ENCODE measurements around the gene MON1B.
"Not testable (repeated sequence)": the region's sequence is repeated elsewhere in the genome, so short reads cannot be mapped to it uniquely, and the experiment has no call there.

Gene MON1B

DNA sequence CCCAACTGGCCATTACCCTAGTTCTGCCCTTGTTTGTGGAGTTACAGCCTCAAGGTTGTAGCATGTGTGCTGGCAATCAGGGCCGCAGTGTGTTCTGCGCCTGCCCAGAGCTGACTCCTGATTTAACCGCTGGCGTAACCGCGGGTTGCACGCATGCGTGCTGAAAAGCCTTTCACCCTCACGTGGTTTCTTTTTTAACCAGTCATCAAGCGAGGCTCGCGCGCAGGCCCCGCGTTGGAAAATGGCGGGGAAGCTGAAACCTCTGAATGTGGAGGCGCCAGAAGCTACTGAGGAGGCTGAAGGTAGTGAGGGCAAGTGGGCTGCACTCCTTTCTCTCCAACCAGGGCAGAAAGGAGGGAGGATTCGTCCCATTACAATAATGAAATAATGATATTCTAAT is 8.2 kb downstream of the MON1B start, which contains the start of gene SYCE1L:
TSS of gene SYCE1L (plus strand) at position 198 of the 400 bp plus-strand sequence. CDS start at position 242, 44 bp downstream.
- DNase-seq: no peak

DNA sequence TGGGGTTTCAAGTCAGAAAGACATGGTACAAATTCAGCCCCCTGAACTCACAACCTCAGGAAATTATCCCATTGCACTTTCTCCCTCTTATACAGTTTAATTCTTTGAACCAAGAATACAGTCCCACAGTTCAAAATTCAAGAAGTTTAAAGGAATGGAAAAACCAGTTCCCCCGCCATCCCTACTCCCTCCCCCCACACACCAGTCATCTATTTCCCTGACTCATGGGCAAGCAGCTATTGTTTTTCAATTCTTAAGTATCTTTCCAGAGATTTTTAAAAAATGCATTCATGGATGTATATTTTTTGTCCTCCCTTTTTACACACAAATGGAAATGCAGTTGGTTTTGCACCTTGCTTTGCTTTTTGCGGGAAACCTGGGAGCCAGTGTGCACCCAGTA is 15.5 kb downstream of the MON1B start:
- no peak for DNase-seq

DNA sequence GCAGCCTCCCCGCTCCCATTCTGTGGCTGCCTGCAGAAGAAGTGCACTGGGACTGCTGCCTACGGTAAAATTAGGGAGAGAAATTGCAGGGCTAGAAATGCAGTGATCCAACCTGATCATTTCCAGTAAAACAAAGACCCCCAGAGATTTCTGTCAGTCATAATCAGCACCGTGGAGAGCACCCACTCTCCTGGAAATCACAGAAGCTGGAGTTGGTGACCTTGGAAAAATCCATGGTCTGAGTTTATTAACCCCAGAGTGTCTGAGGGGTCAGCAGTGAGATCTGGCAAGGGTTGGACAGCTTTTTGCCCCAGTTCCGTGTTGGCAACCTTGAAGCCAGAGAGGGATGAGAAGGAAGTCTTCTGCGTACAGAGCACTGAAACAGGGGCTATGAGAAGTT is 16.0 kb downstream of the MON1B start:
- DNase-seq: no peak

DNA sequence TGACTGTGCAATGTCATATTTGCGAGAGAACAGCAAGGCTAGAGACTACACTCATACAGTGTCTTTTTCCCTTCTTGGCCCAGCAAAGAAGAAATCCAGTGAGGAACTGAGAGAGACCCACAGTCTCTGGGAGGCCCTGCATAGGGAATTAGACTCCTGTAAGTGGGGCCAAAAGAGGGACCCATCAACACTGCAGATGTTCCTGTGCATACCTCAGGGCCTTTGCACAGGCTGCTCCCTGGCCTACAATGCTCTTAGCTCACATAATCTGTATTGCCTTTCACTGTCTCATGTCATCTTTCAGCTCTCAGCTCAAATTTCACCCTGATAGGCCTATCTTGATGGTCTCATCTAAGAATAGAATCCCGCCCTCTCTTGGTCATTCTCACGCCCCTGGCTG is 17.4 kb downstream of the MON1B start:
- DNase-seq: no peak

DNA sequence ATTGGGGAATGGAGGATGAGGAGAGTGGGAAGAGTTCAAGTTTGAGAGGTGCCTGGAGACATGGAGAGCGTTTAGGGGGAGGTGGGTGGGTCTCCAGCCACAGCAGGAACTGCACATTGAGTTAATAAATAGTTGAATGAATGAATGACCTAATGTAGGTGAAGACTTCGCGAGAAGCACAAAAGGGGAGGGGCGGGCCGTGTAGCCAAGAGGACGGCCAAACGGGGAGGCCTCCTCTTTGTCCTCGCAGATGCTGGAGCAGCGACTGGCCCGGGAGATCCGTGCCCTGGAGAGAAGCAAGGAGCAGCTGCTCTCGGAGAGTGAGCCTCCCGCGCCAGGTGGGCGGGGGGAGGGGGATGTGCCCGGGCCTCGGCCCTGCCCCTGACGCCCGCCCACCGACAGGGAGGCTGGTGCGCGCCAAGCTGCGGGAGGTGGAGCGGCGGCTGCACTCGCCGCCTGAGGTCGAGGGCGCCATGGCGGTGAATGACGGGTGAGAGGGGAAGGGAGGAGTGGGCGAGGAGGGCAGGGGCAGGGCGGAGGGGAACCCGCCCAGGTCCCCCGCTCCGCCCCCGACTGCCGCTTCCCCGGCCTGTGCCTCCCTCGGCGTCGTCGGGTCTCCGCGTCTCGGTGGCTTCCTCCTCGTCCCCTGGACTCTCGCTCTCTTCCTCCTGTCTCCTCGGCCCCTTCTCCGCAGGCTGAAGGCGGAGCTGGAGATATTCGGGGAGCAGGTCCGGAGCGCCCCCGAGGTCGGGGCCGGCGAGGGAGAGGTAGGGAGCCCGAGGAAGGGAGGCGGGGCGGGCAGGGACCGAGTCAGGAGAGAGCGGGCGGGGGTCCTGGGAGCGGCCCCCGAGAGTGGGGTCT is 21.1 kb downstream of the MON1B start:
- peak; percentile 94 for DNase-seq

DNA sequence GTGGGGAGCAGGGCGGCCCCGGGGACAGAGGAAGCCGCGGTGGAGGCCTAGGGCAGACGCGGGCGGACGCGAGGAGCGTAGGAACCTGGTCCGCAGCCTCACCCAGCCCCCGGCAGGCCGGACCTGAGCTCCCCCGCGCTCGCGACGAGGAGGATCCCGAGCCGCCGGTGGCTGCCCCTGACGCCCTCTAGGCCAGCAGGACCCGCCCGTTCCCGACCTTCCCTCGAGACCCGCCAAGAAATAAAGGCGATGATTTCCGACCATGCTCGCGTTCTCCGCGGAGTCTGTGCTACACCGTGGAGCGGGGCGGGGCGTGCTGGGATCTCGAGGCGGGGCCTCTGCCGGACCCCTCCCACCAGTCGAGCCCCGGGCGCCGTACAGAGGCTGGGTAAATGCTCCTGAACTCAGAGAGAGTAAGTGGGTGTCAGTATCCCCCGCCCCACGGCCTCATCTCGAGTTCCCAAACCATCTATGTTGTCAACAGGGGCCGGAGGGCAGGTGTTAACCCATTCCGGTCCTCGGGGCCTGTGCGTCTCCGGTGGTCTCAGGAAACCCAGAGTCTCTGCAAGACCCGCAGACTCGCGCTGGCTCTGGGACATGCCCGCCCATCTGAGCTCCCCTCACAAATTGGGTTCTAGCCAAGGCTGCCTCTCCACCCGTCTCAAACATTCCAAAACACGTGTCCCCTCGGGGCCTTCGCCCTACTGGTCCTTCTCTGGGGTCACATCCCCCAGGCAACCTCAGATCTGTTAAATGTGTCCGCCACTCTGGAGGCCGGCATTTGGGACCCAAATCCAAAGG is 22.0 kb downstream of the MON1B start:
- peak; percentile 79 for DNase-seq

DNA sequence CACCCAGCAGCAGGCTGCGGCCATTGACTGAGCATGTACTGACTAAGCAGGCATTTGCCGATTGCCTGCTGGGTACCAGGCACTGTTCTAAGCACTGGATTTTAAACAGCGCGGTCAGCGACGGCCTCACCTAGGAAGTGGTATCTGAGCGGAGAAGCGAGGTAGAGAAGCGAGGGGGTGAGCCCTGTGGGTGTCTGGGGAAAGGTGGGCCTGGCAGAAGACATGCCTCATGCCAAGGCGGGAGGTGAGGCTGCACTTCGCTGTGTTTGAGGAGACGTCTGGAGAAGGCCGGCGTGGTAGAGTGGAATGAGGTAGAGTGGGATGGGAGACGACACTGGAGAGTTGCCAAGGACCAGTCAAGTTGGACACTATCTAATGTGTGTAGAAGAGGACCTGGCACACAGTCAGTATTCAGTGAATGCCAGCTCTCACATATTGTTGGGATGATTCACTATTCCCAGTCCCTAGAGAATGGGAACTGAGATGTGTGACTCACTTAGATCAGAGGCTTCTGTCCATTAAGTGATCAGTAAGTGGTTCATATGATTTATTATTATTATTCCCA is 22.6 kb downstream of the MON1B start:
- peak; percentile 22 for DNase-seq

DNA sequence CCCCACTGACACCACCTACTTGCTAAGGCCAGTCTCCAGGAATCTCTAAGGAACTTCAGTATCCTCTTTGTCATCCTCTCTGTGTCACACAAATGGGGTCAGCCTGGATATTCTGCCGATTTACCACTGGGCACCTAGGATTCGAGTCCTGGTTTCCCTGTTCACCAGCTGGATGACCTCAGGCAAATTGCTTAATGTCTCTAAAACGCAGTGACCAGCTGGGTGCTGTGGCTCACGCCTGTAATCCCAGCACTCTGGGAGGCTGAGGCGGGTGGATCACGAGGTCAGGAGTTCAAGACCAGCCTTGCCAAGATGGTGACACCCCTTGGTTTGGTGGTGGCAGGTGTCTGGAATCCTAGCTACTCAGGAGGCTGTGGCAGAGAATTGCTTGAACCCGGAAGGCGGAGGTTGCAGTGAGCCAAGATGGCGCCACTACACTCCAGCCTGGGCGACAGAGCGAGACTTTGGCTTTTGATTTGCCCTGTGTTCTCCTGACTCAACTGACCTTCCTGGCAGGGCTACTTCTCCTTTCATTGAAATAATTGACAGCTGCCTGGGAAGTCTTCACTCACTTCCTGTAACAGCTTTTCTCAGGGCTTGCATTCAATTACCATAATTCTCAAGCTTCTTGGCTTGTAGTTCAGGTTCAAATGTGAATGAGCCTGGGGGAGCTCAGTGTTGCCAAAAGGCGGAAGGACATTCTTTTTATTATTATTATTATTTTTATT is 23.6 kb downstream of the MON1B start:
- DNase-seq: no peak

DNA sequence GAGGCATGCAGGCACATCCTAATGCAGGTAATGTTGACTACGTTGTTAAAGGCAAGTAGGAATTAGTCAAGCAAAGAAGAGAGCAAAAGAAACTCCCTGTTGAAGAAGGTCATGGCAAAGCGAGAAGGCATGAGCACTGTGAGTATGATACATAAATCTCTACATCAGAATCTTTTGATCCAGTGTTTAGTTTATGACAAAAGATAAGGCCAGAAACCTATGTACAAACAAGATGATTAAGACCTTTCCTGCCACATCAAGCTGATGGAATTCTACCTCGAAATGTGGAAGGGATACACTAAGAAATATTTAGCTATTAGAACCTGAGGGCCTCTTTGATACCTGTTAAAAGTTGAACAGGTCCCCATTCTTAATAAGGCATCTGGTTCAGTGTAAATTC is 28.4 kb downstream of the MON1B start:
- DNase-seq: no peak

DNA sequence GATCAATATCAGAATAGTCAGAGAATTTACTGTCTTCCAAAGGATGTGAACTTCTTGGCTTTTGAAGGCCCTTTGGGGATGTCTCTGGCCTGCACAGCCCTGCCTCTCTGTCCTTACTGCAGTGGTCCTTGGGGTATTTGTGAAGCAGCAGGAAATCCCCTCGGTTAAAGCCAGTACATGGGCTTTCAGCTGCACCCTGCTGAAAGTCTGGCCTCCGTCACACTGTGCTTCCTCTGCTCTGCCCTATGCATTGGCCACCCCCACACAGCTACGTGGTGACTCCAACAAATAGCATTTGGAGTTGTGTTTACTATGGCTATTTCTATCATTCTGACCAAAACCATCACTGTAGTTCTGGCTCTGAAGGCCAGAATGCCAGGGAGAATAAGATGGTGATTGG is 29.4 kb downstream of the MON1B start:
- no peak for DNase-seq

DNA sequence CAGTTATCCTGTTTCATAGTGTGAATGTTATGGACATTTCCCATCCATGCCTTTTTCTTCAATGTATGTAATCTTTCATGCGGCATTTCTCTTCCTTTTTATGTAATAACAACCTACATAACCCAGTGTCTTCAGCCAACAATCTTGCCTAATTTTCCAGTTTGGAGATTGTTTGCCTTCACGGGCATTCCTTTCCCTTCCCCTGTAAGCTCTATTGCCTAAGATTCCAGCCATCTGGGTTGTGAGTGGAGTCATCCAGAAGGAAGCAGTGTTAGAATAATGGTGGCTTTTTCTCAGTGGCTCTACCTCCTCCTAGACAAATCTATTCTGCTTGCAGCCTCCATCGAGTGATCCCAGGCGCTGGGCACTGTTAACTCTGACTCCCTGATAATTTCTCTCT is 30.5 kb downstream of the MON1B start:
- DNase-seq: no peak

DNA sequence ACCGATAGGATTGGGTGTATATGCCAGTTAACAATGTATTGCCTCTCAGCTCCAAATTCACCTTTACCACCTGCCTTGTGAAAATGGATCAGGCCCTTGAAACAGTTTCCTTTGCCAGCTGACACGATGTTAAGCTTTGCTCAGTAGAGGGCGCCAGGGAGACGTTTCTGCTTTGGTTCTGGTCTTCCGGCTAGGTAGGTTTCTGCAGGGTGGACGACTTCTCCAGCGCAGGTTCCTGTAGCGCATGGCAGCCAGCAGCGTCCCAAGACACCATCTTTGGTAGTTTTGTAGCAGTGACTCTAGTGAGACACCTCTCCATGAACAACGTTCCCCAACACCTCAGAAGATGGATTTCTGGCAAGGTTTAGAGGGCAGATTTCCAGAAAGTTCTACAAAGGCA is 32.2 kb downstream of the MON1B start:
- DNase-seq: peak; percentile 42

DNA sequence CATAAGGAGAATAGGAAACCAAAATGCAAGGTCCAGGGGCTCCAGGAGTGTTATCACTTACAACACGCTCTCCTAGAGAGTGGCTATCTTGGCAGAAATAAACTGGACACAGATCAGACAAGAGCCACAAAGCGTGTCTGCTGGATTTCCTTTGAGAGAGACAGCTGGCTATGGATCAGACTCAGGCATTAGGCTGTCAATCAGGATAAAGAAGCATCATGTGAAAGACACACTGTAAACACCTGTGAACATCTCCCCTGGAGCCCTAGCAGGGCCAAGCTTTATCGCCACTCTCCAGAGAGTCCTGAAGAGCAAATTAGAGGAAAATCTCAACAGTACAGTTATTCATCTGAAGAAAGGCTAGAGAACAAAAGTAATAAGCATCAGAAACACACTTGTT is 34.2 kb downstream of the MON1B start:
- no peak for DNase-seq

DNA sequence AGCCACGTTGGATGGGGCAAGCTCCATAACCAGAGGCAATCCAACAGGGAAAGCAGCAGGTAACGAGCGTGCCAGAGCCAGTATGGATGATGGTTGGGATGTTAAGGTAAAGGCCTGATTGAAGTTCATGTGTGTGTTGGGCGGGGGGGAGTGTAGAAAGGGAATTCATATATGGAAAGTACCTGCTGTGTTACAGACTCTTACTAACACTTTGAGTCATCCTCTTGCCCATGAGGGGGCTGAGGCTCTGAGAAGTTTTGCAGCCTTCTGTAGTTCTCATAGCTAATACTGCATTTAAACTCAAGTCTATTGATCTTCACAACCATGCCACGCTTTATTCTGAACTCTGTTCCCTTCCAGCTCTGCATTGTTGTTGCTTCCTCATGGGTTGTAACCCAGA is 36.8 kb downstream of the MON1B start:
- DNase-seq: no peak

DNA sequence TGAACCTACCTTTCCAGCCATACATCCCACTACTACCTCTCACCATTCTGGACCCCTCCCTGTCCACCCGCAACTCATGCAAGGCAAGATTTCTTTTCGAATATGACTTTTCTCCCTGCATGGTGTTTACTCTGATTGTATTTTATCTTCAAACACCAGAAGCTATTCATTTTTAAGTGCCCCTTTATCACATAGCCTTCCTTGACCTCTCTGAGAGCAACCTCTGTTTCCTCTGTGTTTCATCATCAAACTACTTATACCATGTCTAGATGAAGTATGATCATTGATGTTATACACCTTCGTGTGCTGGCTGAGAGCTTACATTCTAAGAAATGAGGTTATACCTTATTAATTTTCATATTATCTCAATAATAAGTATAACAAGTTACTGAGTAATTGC is 40.1 kb downstream of the MON1B start:
- DNase-seq: no peak

DNA sequence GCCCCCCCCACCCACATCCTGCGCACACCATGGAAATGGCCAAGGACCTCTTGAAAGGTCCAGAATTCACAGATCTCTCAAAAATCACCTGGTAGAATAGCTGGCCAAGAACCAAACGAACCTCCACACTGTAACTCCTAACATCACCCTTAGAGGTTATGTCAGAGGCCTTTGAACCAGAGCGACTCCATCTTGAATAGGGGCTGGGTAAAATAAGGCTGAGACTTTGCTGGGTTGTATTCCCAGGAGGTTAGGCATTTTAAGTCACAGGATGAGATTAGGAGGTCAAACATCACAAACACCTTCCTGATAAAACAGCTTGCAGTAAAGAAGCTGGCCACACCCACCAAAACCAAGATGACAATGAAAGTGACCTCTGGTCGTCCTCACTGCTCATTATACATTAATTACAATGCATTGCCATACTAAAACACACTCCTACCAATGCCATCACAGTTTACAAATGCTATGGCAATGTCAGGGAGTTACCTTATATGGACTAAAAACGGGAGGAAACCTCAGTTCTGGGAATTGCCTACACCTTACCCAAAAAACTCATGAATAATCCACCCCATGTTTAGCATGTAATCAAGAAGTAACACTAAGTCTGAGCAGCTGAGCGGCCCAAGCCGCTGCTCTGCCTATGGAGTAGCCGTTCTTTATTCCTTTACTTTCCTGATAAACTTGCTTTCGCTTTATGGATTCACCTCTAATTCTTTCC is 43.0 kb downstream of the MON1B start:
- no peak for DNase-seq

DNA sequence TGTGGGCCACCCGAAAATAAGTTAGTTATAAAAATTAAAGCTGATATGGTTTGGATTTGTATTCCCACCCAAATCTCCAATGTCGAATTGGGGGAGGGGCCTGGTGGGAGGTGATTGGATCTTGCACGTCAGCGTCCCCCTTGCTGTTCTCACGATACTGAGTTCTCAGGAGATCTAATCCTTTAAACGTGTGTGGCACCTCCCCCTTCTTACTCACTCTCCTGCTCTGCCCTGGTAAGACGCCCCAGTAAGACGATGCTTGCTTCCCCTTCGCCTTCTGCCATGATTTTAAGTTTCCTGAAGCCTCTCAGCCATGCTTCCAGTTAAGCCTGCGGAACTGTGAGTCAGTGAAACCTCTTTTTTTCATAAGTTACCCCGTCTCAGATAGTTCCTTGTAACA is 43.6 kb downstream of the MON1B start:
- DNase-seq: no peak

DNA sequence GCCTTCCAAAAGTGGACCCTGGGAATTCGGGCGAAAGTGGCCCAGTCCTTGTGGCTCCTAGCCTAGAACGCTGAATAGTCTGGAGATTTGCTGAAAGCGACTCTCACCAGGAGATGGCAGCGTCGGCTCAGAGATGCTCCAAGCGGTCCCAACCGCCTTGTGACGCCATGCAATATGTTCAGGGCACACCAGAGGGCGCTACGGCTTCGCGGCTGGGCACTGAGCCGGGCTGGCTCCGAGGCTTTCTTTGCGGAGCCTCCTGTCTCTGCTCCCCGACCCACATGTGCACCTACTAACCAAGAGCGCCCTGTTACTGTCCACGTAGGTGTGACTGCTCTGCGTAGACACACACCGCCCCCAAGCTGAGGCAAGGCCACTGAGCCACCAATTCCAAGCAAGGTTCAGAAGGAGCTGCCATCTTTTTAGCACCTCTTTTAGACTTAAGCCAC is 45.1 kb downstream of the MON1B start:
- DNase-seq: peak; percentile 87

DNA sequence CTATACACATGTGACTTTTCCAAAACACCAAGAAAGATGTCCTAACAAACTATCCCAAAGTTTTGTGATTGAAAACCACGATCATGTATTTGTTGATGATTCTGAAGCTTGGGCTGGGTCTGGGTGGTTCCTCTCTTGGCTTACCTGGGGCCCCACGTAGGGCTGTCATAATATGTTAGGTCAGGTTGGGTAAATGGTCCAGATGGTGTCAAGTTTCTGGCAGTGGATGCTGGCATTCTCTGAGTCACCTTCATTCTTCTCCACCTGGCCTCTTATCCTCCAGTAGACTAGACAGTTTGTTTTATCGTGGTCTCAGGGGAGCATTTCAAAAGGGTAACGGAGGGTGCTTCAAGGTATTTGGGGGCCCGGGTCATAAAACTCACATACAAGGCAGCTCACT is 47.6 kb downstream of the MON1B start:
- peak; percentile 84 for DNase-seq

DNA sequence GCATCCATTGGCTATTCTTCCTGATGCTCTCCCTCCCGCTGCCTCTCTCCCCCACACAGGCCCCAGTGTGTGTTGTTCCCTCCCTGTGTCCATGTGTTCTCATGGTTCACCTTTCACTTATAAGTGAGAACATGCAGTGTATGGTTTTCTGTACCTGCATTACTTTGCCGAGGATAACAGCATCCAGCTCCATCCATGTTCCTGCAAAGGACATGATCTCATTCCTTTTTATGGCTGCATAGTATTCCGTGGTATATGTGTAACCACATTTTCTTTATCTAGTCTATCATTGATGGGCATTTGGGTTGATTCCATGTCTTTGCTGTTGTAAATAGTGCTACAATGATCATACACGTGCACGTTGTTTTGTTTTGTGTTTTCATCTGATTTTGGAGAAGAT is 51.5 kb downstream of the MON1B start:
- not testable (repeated sequence) for DNase-seq

DNA sequence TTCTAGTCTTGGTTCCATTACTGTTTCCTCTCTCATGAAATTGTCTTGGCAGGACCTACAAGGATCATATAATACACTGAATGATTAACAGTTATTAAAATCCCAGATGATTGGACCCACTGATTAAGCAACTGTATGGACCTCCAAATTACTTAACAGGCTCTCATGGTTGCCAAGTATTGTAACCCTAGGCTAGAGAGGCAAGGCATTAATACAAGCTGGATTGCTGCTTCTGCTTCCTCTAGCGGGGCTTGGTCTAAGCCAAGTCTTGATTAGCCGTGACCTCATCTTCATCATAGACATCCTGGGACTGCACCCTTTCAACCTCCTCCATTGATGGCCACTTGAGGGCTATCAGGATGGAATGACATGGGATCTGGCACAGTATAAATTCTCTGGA is 55.2 kb downstream of the MON1B start:
- no peak for DNase-seq

DNA sequence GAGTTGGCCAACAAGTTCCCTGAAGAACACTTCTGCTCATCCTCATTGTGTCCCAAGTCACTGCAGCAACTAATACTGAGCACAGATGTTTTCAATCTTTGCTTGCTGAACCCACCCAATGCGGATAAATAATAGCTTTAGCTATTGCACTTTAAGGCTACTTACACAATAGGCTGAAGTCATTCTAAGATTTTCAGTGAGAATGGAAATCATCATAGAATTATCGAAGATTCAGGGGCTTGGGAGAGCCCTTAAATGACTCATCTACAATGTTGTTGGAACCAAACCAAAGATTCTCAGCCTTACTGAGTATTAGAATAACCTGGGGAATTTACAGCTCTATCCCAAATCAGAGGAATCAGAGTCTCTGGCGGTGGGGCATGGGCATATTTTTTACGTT is 59.4 kb downstream of the MON1B start:
- no peak for DNase-seq
